ENCODE data around the gene CCDC60.

The CCDC60 gene

GRCh38 chr12:119556854-119557253 lies 222.3 kb downstream of the CCDC60 start:
- no peak for DNase-seq

GRCh38 chr12:119565404-119565803 lies 230.9 kb downstream of the CCDC60 start:
- DNase-seq, result no peak

- no peak for DNase-seq
These were observed 236.2 kb downstream of the CCDC60 start for GRCh38 chr12:119570771-119571170.

- no peak for DNase-seq
These were observed 238.6 kb downstream of the CCDC60 start for GRCh38 chr12:119573086-119573485.

GRCh38 chr12:119574255-119574654 lies 239.7 kb downstream of the CCDC60 start:
- DNase-seq, result no peak

- no peak for DNase-seq
These were observed 241.7 kb downstream of the CCDC60 start for GRCh38 chr12:119576118-119576810.

GRCh38 chr12:119576915-119577314 lies 242.4 kb downstream of the CCDC60 start:
- no peak for DNase-seq

GRCh38 chr12:119578112-119578511 lies 243.6 kb downstream of the CCDC60 start:
- DNase-seq, result no peak

- no peak for DNase-seq
These were observed 254.6 kb downstream of the CCDC60 start for GRCh38 chr12:119589097-119589496.

GRCh38 chr12:119589634-119590033 lies 255.1 kb downstream of the CCDC60 start:
- no peak for DNase-seq

Data from GDM1 (cell line).